NOMO-1 treated with DMSO at 0.1 percent for 48 hours (cell line): Measurements from ENCODE around the gene GMNC.

Experiments used
- DNase-seq: peaks from one replicate; lab custom pipeline; 2025; ENCODE audit not compliant: unreplicated experiment; lab: John Stamatoyannopoulos, UW

The GMNC gene

DNA sequence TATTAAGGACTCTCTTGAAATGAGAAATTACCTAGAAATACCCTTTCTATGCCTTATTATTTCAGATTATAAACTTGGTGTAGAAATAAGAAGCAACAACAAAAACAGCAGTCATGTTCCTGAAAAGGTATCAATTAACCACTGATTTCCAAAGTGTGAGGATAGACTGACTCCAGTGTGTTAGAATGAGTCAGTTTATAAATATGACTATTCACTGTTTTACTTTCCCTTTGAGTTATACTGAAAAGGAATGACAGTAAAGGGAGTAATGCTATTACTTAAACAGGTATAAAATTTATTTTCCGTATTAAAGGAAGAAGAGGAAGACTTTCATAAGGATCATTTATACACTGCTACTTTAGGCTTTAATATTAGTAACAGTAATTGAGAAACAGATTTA is 12.9 kb downstream of the GMNC start:
- no peak for DNase-seq

DNA sequence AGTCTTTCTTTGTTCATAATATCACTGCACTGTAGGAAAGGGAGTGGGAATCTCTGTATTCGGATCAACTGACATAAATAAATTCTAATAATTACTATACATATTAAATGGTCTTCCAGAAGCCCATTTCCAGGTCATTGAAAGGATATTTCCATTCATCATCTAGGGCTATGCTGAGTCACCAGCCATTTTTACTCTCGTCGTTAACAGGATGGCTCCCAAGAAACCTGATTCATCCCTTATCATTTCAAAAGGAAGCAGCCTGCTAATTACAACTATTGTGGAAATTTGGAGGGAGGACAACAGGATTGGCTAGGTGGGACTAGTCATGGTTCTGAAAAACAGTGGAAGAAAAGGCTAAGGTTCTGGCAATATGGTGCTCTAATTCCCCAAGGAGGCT is 13.6 kb downstream of the GMNC start:
- no peak for DNase-seq

DNA sequence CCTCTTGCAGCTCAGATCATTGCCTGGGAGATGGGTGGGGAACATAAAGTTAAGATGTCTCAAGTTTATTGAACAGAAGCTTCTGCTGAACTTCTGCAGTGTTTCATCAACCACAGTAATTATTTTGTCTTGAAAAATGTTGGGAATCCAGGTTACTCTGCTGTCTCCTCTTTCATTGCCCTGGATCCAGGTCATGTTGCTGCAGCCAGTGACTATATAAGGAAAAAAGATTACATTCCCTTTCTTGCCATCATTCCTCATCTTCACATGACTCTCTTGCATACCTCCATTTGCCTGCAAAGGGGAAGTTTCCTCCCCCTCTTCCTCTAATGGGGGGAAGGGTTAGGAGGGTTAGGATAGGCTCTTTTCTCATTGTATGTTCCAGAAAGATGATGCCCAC is 15.1 kb downstream of the GMNC start:
- DNase-seq: no peak

DNA sequence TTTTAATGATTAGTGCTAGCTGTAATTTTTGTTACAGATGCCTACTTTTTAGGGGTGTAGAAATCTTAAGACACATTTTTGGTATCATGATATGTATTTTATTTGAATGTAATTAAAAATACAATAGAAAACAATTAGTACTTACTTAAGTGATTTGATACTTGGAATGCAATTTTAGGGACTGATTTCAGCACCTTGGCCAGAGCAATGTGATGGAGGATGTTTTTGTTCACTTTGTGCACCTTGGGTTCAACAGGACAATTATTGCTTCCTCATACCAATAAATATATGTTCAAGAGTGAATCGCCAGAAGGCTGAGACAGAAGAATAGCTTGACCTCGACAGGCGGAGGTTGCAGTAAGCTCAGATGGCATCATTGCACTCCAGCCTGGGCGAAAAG is 22.3 kb downstream of the GMNC start:
- no peak for DNase-seq

DNA sequence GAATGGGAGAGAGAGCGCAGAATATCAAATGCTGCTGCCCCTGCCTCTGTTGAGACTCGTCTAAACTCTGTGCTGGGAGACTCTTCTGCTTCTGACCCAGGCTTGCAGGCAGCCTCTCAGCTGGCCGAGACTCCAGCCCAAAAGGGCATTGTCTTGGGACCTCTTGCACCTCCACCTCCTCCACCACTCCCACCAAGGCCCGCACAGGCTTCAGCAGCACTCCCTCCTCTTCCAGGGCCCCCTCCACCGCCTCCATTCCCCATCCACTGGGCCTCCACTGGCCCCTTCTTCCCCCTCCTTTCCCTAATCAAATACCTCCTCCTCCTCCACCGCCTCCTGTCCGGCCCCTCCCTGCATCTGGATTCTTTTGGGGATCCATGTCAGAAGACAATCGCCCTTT is 31.3 kb downstream of the GMNC start:
- DNase-seq: no peak

DNA sequence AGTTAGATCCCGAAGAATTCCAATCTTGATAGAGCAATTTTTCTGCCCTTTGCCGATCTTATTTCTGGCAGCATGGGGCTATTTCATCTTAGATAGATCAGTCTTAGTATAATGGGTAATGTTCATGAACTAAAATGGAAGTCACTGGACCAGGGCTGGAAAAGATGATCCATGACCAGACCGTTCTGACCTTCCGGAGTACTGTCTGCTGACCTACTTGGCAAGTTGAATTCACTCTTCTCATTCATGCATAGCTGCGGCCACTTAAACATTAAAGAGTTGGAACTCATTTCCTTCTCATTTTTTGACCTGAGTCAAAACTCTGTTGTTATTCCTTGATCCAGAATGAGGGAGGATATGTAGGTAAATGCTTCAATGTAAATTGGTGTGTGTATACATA is 32.5 kb downstream of the GMNC start:
- no peak for DNase-seq

DNA sequence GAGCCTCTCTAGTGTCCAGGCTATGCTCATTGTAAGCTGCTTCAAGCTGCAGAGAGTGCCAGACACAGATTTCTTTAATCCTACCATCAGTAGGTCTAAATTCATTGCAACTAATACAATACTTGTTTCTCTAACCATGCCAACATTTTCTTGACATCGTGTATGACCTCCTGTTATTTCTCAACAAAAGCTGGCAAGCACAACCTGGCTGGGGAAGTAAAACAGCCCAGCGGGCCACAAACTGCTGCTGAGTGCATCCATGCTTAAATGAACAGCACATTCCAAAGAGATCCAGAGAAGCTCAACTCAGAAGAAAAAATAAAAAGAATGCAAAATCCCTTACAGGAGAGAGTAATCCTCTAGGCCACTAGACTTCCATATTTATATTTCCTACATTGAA is 36.5 kb downstream of the GMNC start:
- no peak for DNase-seq

DNA sequence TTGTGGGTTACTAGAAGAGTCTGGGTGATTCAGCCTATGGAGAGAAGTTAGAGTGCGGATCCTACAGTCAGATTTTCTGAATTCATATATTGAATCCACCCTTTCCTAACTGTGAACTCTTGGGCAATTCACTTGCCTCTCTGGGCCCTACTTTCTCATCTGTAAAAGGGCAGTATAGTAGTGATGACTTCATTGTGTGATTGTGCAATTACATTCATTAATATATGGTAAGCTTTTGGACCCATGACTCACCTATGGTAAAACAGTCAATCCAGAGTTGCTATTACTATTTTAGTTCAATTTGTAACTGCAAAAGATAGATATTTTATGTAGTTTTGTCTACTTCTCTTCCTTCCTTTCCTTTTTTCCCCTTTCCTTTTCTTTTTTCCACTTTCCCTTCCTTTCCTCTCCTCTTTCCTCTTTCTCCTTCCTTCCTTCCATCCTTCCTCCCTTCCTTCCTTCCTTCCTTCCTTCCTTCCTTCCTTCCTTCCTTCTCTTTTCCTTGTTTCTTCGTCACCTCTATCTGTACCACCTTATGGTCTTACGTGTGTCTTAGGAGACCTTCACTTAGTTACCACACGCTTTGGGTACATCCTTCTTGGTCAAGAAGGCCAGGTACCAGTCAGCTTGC is 37.0 kb downstream of the GMNC start:
- no peak for DNase-seq

DNA sequence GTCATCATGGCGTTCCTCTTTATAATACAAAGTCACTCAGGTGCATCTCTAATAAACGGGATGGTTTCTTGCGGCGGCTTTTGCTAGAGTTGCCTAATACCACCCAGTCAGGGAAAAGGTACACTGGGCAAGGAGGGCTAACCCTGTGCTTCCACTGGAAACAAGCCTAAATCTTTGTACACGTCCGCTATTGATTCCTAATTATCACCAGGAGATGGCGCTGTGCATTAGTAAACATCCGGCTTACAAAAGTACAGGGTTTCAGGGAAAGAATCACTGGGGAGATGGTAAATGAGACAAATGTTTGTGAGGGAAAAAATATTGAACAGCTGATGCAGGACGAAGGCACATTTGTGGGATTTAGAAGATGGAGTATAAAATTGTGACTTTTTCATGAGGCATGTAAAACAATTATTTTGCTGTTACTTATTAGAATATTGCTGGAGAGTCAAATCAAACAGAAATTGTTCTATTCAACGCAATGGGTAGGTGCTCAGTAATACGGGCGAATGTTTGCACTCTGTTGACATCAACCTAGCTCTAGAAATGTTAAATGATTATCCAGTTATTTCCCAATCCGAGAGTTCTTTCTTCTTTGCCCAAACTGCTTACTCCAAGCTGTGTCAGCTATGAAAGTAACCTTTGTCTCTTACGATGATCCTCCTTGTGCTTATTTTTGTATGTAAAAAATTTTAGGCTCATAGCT is 50.6 kb downstream of the GMNC start:
- peak; percentile 70 for DNase-seq

DNA sequence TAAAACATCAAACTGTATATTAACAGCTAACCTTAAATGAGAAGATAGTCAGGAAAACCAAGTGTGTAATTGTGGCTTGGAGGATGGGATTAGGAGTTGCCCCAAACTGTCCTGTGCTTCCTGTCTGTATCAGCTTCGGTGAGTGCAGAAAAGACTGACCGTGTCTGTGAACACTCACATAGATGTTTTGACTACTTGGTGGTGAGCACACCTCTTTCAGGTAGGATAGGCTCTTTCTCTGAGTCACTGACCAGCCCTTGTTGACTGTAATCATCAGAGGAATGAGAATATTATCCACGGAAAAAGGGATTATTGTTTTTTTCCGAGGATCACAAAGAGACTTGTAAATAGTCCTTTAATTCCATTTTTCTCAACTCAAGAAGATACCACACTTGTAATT is 51.5 kb downstream of the GMNC start:
- no peak for DNase-seq

DNA sequence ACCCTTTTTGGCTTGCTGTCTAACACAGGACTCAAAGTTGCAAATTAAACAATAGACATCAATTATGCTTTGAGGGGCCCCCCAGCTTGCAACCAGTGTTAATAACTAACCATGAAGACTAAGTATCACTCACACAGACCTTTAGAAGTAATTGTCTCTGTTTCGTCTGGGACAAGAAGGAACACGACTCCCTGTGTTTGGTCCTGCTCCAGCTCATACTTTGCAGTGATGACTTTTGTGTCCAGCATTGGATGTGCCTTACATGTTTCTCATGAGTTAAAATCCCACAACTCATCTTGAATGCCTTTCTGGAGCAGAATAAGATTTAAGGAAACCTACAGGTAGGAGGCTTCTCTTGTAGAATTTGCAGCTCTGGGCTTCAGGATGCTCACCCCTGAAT is 53.1 kb downstream of the GMNC start:
- no peak for DNase-seq

DNA sequence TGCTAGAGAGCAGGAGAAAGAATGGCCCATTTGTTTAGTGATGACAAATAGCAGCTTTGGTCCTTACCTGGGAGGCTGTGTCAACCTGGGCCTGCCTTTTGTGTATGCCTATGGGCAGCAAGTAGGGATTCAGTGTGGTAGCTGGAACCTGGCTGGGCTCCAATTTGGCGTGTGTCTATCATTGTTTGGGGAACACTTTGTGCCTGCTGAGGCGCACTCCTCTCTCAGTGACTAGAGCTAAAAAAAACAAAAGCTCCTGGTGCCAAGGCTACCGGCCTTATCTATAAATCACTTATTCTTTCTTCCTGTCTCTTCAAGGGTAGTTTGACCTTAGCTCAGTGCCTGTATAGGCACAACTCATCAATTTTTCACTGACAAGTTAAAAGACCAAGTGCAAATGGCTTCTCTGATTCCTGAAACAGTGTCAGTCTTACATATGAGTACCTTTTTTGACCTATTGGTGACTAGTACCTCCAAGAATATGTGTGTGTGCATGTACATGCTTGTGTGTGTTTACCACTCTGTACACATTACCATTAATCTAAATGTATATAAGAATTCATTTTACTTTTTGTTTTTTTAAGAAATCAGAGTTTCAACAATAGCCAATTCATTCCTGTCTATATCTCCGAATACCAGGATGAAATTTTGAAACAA is 54.6 kb downstream of the GMNC start:
- no peak for DNase-seq
